Colonic mucosa (tissue), 4 donors: ENCODE data around the gene ADGRL1. TPM values are rescaled to one million over a fixed set of nuclear protein-coding genes. Genes with fewer than 3 reads are reported as not detected.

Experiments used
- DNase-seq: peaks from one replicate; pipeline ENCODE4 v3.0.0-alpha.2; 2020
- H3K27ac ChIP-seq: fragments of 200-600 bp; one replicate; pipeline ENCODE4 v1.8.0; 2021
- H3K27me3 ChIP-seq: fragments of 200-600 bp; one replicate; pipeline ENCODE4 v1.8.0; 2021
- H3K36me3 ChIP-seq: fragments of 200-600 bp; one replicate; pipeline ENCODE4 v1.8.0; 2021
- H3K4me1 ChIP-seq: fragments of 200-600 bp; one replicate; pipeline ENCODE4 v1.8.0; 2021; ENCODE audit warnings: mild to moderate bottlenecking
- H3K4me3 ChIP-seq: fragments of 200-600 bp; one replicate; pipeline ENCODE4 v1.8.0; 2021
- H3K9ac ChIP-seq, 2 donors: one replicate each; pipeline ENCODE4 v1.7.0; 2013; ENCODE audit warnings: control low read depth in 2 of 2, low read depth in 2 of 2, low read length in 2 of 2
- H3K9me3 ChIP-seq: fragments of 200-600 bp; one replicate; pipeline ENCODE4 v1.8.0; 2021
- CTCF ChIP-seq: fragments of 200-600 bp; IDR thresholded peaks from one replicate; pipeline ENCODE4 v1.8.0; 2022; ENCODE audit warnings: antibody characterized with exemption, mild to moderate bottlenecking
- intact Hi-C: fragments of 100-400 bp; cut with DNase I; formaldehyde crosslinking; loops from one replicate; pipeline ENCODE4 v1.14.1; 2022
- total RNA-seq, 2 donors: library from RNA; stranded (reverse); fragmentation: NEBNext Ultra II Directional in 1 of 2; extraction: Animal tissue kit (Norgen Biotek cat#: 25700) in 1 of 2; gene quantifications; one replicate each; pipeline ENCODE4 v1.2.1, GENCODE V29; 2021
- donor health status: healthy.
- donor health status: DM: no; HTN: no; CAD: no.
- donor health status: DM: no; HTN: no; CAD: no.

The ADGRL1 gene
- total RNA-seq, 2 donors from 2014 or later, result 18.4 to 28.0 TPM

GRCh38 chr19:14112809-14113385 lies 93.1 kb downstream of the ADGRL1 start:
- no peak for DNase-seq
- no peak for TF ChIP-seq CTCF
- no peak overlapping the region for H3K4me3 ChIP-seq
- no peaks in the 10 kb centered on the region for H3K9me3 ChIP-seq
- peak overlapping the region; percentile 28 for H3K27ac ChIP-seq
- intact Hi-C loops, result no loop called here
- H3K4me1 ChIP-seq, result peaks cover 6% of the 10 kb centered on the region
- no peaks in the 10 kb centered on the region for H3K27me3 ChIP-seq
- no peaks in the 10 kb centered on the region for H3K36me3 ChIP-seq
- peak overlapping the region; percentile 30 to 57 for H3K9ac ChIP-seq

GRCh38 chr19:14112051-14112808 lies 93.7 kb downstream of the ADGRL1 start:
- H3K36me3 ChIP-seq, result no peaks in the 10 kb centered on the region
- H3K27me3 ChIP-seq, result no peaks in the 10 kb centered on the region
- no peak for DNase-seq
- no peak overlapping the region for H3K4me3 ChIP-seq
- intact Hi-C loops, result no loop called here
- no peak for TF ChIP-seq CTCF
- no peaks in the 10 kb centered on the region for H3K9me3 ChIP-seq
- H3K9ac ChIP-seq, result peak overlapping the region; percentile 30 to 57
- peak overlapping the region; percentile 28 for H3K27ac ChIP-seq
- H3K4me1 ChIP-seq, result peaks cover 6% of the 10 kb centered on the region

- H3K9me3 ChIP-seq, result no peaks in the 10 kb centered on the region
- H3K36me3 ChIP-seq, result no peaks in the 10 kb centered on the region
- intact Hi-C loops, result no loop called here
- no peak overlapping the region for H3K4me3 ChIP-seq
- no peak overlapping the region for H3K27ac ChIP-seq
- no peak overlapping the region for H3K9ac ChIP-seq
- no peak for TF ChIP-seq CTCF
- peaks cover 6% of the 10 kb centered on the region for H3K4me1 ChIP-seq
- no peak for DNase-seq
- no peaks in the 10 kb centered on the region for H3K27me3 ChIP-seq
Observed at GRCh38 chr19:14111486-14111885, 94.5 kb downstream of the ADGRL1 start.

GRCh38 chr19:14110650-14111049 lies 95.3 kb downstream of the ADGRL1 start:
- Histone ChIP-seq H3K4me1 (no peaks in the 10 kb centered on the region), H3K27ac (no peak overlapping the region)

More at GRCh38 chr19:14110650-14111049, 95.3 kb downstream of the ADGRL1 start:
- Histone ChIP-seq H3K9me3 (no peaks in the 10 kb centered on the region), H3K9ac (no peak overlapping the region), H3K36me3 (no peaks in the 10 kb centered on the region), H3K27me3 (no peaks in the 10 kb centered on the region), H3K4me3 (no peak overlapping the region)
- no peak for DNase-seq
- intact Hi-C loops, result no loop called here
- no peak for TF ChIP-seq CTCF
